ENCODE measurements around the gene C1orf210. TPM values are rescaled to one million over a fixed set of nuclear protein-coding genes. Genes with fewer than 3 reads are reported as not detected.
A peak's percentile ranks its signal among the peaks of the same experiment; 100 is the strongest.

Gene C1orf210
- polyA plus RNA-seq, 1 experiment, result not detected

- no peak for DNase-seq (ENCODE audit: low read depth, low spot score)
- Histone ChIP-seq H3K9me3 (ENCODE audit: control insufficient read depth, insufficient read depth, low read length) (no peaks in the 10 kb centered on the region; the same call in 1 of the 2 replicates), H3K27me3 (ENCODE audit: control insufficient read depth, insufficient read depth, low read length) (peaks cover 9% of the 10 kb centered on the region), H3K4me3 (ENCODE audit: low read depth, low read length) (no peak within 1 kb of the TSS), H3K27ac (ENCODE audit: low read depth, low read length) (no peak within 1 kb of the TSS)
- POLR2A ChIA-PET, result no interaction called here
- TF ChIP-seq CTCF (IDR thresholded peaks at IDR 0.05; ENCODE audit: low read depth, low read length), result no peak
- CTCF ChIA-PET, result no interaction called here
Measured at GRCh38 chr1:43269627-43270375, 15.6 kb downstream of the C1orf210 start, which contains the start of gene TMEM125. TSS of gene TMEM125 (plus strand) at chr1:43269983. CDS start at chr1:43272723, 2,740 bp downstream.

DNA sequence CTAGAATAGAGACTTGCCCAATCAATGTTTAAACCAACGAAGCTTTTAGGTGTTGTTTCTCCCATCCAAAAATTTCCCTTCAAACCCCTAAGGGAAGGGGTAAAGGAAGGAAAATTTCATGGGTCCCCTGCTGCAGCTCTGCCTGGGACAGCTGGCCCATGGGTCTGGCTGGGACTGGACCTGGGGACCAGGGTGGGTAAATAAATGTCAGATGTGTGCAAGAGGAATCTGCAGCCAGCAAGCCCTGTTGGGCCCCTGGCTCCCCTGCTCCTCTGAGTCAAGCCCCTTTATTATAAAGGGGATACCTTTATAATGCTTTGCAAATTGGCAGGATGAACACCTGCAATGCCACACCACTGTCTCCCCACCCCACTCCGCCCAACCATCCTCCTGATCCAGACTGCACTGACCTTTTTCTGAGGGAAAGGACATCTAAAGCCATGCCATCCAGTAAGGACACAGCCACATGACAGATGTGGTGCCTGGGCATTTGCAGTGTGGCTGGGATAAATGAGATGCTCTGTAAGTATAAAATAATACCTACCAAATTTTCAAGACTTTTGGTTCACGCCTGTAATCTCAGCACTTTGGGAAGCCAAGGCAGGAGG, 17.5 kb downstream of the C1orf210 start:
- no peak for TF ChIP-seq CTCF (IDR thresholded peaks at IDR 0.05; ENCODE audit: low read depth, low read length)
- H3K4me3 ChIP-seq (ENCODE audit: low read depth, low read length), result no peak overlapping the region
- H3K27me3 ChIP-seq (ENCODE audit: control insufficient read depth, insufficient read depth, low read length), result peaks cover 9% of the 10 kb centered on the region
- DNase-seq (ENCODE audit: low read depth, low spot score), result no peak
- ChIA-PET POLR2A (no interaction called here), CTCF (interaction anchor here (0.7 kb wide), 1 partner anchor 24 kb away, joined by 3 read pairs; no protein-coding TSS in a partner anchor)
- H3K9me3 ChIP-seq (ENCODE audit: control insufficient read depth, insufficient read depth, low read length), result peaks cover 4% of the 10 kb centered on the region
- H3K27ac ChIP-seq (ENCODE audit: low read depth, low read length), result no peak overlapping the region

GRCh38 chr1:43267291-43267805, 18.0 kb downstream of the C1orf210 start:
- peaks cover 4% of the 10 kb centered on the region for H3K9me3 ChIP-seq (ENCODE audit: control insufficient read depth, insufficient read depth, low read length)
- no peak for TF ChIP-seq CTCF (IDR thresholded peaks at IDR 0.05; ENCODE audit: low read depth, low read length)
- H3K27ac ChIP-seq (ENCODE audit: low read depth, low read length), result no peak overlapping the region
- DNase-seq (ENCODE audit: low read depth, low spot score), result peak; percentile 62
- CTCF ChIA-PET, result interaction anchor here (0.7 kb wide), 1 partner anchor 23 kb away, joined by 3 read pairs; no protein-coding TSS in a partner anchor
- H3K27me3 ChIP-seq (ENCODE audit: control insufficient read depth, insufficient read depth, low read length), result peaks cover 9% of the 10 kb centered on the region
- POLR2A ChIA-PET, result no interaction called here
- no peak overlapping the region for H3K4me3 ChIP-seq (ENCODE audit: low read depth, low read length)

DNA sequence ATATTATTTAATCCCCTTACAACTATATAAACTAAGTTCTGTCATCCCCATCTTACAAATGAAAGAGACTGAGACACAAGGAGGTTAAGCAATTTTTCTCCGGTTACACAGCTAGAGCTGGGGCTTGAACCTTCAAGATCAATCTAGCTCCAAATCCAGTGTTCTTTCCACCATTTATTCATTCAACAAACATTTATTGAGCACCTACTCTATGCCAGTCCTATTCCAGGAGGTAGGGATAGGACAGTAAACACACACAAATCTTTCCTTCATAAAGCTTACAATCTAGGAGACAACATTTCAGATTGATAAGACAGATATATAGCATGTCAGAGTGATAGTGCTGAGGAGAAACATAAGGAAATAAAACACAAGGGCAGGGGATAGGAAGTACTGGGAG, 18.5 kb downstream of the C1orf210 start:
- DNase-seq (ENCODE audit: low read depth, low spot score), result no peak
- H3K27ac ChIP-seq (ENCODE audit: low read depth, low read length), result no peak overlapping the region
- H3K9me3 ChIP-seq (ENCODE audit: control insufficient read depth, insufficient read depth, low read length), result peaks cover 4% of the 10 kb centered on the region
- H3K4me3 ChIP-seq (ENCODE audit: low read depth, low read length), result no peak overlapping the region
- no peak for TF ChIP-seq CTCF (IDR thresholded peaks at IDR 0.05; ENCODE audit: low read depth, low read length)
- H3K27me3 ChIP-seq (ENCODE audit: control insufficient read depth, insufficient read depth, low read length), result peaks cover 9% of the 10 kb centered on the region
- POLR2A ChIA-PET, result no interaction called here
- CTCF ChIA-PET, result no interaction called here

GRCh38 chr1:43265431-43265830, 19.9 kb downstream of the C1orf210 start:
- Histone ChIP-seq H3K27ac (ENCODE audit: low read depth, low read length) (no peak overlapping the region), H3K4me3 (ENCODE audit: low read depth, low read length) (no peak overlapping the region), H3K27me3 (ENCODE audit: control insufficient read depth, insufficient read depth, low read length) (peaks cover 9% of the 10 kb centered on the region), H3K9me3 (ENCODE audit: control insufficient read depth, insufficient read depth, low read length) (peaks cover 4% of the 10 kb centered on the region)
- no peak for DNase-seq (ENCODE audit: low read depth, low spot score)
- ChIA-PET CTCF (no interaction called here), POLR2A (no interaction called here)
- TF ChIP-seq CTCF (IDR thresholded peaks at IDR 0.05; ENCODE audit: low read depth, low read length), result no peak

Measured in AG04450 (cell line).